ENCODE data around the gene KREMEN1.

GRCh38 chr22:29136782-29137700 is 64.2 kb downstream of the KREMEN1 start:
- TF ChIP-seq EZH2phosphoT487 (IDR thresholded peaks at IDR 0.05; ENCODE audit: low read length) (no peak), CTCF (IDR thresholded peaks at IDR 0.05; ENCODE audit: low read length) (no peak)

All from MM.1S (cell line).